GM18909 (cell line): ENCODE measurements around the gene ZNF574.
"Not testable (repeated sequence)": the region's sequence is repeated elsewhere in the genome, so short reads cannot be mapped to it uniquely, and the experiment has no call there.

Source experiments
- ATAC-seq: cut with Tn5 transposase; IDR thresholded peaks from one replicate; pipeline ENCODE4 v1.9.1; 2021; ENCODE audit warnings: mild to moderate bottlenecking; ENCODE audit not compliant: unreplicated experiment, poor library complexity

ZNF574 gene

DNA sequence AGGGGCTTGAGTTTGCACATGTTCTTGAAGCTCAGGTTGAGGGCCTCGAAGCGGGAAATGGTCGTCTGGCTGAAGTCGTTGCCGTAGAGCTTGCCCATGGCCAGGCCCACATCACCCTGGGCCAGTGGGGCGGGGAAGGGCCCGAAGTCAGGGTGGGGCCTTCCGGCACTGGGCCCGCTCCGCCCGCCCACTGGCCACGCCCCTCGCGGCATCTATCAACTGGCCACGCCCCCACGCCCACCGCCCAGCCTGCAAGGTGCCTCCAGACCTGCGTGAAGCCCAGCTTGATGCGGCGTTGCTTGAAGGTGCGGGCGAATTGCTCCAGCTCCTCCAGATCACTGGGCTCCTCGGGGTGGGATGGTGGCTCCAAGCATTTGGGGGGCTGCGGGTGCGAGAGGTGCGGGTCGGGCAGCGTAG is 19.9 kb downstream of the ZNF574 start:
- ATAC-seq, result no peak

DNA sequence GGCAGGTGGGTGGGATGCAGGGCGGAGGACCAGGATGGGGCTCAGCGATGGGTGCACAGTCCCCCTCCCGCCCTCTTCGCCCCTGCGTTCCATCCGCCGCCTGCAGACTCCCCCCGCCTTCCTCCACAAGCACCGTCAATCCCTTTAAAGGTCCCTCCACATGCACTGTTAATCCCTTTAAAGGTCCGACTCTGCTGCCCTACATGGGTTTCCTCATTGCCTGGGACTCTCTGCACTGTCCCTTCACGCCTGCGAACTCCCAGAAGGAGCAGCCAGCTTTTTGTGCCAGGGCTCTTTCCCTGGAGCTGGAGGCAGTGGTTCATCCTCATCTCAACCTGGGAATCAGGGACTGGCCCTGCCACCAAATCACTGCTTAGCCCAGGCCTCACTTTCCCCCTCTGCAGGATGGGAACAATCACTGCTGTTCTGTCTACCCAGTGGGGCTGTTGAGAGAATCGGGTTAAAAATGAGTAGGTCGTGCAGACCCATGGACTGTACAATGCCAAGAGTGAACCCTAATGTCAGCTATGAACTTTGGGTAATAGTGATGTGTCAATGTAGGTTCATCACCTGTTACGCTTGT is 20.4 kb downstream of the ZNF574 start:
- no peak for ATAC-seq

DNA sequence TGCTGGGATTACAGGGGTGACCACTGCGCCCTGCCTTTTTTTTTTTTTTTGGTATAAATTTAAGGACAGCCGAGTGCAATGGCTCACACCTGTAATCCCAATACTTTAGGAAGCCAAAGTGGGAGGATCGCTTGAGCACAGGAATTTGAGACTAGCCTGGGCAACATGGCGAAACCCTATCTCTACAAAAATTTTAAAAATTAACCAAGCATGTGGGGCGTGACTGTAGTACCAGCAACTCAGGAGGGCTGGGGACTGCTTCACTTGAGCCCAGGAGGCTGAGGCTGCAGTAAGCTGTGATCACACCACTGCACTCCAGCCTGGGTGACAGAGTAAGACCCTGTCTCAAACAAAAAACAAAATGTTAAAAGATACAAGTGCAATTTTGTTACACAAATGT is 21.5 kb downstream of the ZNF574 start:
- no peak for ATAC-seq

DNA sequence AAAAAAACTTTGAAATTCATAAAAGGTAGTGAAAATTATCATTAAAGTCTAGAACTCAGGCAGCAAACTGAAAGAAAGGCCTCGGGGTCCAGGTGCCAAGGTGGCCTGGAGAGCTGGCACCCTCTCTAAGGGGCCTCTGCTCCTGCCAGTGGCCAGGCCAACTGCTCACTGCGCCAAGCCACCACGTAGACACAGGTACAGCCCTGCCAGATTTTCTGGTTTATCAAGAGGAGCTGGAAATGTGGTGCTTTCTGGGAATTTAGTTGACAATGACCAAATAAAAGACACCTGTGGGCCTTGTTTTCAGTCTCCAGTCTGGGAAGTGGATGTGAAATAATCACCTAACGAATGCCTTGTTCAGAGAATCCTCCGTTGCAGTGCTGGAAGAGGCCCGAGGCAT is 22.8 kb downstream of the ZNF574 start:
- no peak for ATAC-seq

DNA sequence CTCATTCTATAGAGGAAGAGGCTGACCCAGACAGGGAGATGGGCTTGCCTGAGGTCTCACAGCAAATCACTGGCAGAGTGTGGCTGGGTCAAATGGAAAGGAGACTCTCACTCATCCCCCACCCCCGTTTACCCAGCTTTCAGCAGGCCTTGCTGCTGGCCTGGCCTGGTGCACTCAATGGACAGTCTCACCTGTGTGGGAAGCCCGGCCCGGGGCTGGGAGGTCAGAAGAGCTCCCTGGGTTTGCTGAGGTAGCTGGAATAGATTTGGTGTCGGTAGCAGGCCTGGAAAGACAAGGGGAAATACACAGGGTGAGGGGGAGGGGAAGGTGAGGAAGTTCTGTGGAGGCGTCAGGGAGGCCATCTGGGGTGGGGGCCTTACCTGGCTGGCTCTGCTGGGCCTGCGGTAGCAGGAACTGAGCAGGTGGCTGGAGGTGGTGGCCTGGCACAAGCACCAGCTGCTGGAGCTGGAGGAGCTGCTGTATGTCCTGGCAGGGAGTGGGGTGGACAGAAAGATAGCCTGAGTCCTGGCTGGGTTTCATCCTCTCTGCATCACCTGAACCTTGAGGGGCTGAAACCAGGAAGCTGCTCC is 23.5 kb downstream of the ZNF574 start:
- ATAC-seq, result no peak

DNA sequence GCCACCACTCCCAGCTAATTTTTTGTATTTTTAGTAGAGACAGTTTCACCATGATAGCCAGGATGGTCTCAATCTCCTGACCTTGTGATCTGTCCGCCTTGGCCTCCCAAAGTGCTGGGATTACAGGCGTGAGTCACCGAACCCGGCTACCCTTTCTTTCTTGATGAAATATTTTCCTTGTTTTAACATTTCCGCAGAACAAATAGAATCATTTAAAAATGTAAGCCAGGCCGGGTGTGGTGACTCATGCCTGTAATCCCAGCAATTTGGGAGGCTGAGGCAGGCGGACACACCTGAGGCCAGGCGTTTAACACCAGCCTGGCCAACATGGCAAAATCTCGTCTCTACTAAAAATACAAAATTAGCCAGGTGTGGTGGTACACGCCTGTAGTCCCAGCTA is 24.3 kb downstream of the ZNF574 start:
- not testable (repeated sequence) for ATAC-seq

DNA sequence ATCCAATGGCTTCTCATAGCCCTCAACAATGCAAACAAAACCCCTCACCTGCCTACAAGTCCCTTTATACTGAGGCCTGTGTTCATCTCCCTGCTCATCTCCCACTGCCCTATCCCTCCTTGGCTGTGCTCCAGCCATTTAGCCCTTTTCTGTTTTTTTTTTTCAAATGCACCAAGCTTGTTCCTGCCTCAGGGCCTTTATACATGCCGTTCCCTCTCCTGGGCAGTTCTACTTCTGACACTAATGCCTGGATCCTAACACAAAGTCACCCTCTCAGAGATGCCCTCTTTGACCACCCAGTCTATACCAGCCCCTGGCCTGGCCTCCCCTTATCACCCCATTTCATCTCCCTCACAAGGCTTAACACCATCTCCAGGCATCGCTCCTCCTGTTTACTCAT is 26.9 kb downstream of the ZNF574 start:
- no peak for ATAC-seq

DNA sequence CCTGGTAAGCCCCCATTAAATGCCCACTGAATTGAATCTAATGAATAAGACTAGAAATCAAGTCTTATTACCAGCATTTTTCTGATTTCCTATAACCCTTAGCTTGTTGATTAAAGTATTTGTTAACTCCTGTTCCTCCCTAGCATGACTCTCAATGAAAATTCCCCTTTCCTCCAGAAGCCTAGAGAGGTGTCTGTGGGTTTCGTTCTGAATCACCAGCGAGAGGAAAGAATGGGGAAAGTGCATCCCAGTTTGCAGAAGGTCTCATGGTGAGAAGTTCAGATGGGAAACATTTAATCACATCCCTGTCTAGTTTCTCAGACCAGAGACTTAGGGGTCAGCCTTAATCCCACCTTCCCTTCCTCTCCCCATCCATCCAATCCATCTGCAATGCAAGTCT is 29.4 kb downstream of the ZNF574 start:
- no peak for ATAC-seq

DNA sequence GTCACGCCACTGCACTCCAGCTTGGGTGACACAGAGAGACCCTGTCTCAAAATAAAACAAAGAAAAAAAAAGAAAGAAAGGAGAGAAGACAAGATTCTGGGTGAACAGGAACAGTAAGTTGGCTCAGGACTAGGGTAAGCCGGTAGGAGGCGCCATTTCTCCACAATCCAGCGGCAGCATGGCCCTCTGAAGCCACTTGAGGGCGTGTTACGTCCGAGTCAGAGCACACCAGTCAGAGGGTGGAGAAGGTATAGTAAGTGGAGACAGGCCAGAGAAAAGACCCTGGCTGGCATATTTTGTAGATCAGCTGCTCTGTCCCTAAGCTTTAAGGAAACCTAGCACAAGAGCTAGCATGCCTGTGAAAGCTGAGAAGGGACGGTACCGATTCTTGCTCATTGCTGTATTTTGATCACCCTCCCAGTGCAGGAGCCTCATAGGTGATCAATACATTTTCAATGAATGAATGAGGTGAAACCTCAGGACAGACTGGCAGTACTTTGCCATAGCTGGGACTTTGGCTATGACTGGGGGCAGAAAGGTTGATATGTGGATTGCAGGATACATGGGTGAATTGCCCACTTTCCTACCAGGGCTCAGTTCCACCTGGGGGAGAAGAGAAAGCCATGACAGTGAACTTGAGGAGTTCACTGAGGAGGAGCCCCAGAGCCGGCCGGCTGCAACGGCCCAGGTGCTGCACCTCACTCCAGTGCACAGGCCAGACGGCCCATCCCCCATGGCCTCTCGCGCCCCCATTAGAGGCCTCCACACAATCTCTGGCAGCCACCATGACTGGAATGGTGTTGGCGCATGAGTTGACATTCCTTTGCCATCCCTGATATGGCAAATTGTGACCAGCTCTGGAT is 32.8 kb downstream of the ZNF574 start:
- peak; percentile 60 for ATAC-seq

DNA sequence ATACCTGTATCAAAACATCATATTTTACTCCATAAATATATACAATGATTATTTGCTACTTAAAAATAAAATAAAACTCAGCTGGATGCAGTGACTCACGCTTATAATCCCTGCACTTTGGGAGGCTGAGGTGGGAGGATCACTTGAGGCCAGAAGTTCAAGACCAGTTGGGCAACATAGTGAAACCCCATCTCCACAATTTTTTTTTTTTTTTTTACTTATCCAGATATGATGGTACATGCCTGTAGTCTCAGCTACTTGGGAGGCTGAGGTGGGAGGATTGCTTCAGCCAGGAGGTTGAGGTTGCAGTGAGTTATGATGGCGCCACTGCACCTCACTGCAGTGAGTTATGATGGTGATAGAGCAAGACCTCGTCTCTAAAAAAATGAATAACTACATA is 33.9 kb downstream of the ZNF574 start:
- ATAC-seq, result no peak

DNA sequence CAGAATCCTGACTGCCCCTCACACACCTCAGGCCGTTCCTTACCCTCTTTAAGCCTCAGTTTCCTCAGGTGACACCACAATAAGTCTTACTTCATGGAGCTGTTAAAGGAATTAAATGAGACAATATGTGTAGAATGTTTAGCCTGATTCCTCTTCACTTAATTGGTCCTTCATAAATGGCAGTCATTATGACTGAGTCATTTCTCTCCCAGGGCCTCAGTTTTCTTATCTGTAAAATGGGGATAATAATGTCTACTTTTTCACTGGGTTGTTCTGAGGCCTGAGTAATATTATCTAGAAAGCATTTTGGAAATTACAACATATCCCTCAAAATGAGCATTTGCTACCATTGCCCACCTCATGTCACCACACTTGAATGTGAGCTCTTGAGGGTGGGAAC is 34.7 kb downstream of the ZNF574 start:
- no peak for ATAC-seq

DNA sequence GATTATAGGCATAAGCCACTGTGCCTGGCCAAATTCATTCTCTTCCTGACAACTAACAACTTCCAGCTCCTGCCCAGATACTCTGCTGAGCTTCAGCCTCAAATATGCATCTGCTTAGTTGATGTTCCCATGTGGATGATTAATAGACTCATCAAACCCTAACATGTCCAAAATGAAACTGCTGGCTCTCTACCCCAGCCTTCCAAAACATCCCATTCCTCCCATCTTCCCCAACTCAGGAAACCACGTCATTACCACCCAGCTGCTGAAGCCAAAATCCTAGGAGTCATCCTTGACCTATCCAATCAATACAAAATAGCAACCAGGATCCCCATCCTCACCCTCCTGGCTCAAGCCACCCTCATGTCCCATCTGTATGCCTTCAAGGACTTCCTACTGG is 35.4 kb downstream of the ZNF574 start:
- ATAC-seq, result no peak

DNA sequence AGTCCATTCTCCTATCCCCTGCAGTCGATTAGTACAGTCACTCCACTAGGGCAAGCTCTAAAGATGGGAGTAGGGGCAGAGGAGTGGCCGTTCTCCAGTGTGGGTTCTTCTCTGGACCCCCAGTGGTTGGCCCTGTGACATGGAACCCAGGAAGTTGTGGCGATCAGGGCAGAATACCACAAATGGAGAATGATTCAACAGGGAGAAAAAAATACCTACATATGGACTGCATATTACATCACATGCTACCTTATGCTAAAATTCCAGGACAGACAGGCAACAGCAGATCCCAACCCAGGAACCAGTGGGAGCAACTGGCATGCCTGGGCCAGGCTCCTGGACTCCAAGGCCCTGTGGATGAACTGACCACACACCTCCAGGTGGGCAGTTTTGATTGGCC is 35.8 kb downstream of the ZNF574 start:
- ATAC-seq, result no peak

DNA sequence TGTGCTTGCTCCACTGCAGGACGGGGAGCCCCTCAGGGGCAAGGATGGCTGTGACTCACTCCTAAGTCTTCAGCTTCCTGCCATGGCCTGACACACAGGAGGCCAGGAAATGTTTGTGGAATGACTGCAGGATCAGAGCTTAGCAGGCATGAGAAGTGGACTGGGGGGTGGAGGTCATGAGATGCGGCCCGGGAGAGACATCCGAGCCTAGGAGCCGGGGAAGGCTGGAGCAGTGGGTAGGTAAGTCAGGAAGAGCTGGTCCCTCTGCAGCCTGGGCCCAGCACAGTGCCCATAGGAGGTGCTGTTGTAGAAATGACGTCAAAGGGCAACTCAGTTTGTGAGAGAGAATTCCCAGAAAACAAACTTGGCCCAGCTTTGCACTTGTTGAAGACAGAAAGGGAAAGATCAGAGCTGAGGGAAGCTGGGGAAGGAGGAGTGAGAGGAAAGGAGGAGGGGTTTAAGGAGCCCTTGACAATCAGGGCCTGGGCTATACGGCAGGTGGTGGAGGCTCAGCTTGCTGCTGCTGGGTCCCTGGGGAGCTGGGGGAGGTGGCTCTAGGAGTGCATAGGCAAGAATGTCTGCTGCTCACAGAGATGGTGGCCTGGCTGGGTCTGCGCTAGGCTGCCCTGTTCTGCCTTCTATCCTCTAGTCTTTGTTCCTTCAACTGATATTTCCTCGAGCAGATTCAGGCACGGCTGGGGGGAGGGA is 37.8 kb downstream of the ZNF574 start:
- ATAC-seq, result peak; percentile 64

DNA sequence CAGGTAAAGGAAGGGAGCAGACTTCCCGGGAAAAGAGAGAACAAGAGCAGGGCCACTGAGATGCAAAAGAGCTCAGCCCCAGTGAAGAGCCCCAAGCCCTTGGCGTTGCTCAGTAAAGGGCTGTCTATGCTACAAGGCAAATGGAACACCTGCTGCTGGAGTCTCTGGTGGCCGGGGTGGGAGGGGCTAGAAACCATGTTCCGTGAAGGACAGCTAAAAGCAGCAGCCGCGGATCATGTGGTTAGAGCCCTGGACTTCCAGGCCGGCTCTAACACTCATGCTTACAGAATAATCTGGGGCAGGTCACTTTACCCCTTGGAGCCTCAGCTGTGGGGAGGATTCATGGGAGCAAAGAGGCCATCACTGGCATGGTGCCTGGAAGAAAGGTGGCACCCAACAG is 38.4 kb downstream of the ZNF574 start:
- ATAC-seq, result peak; percentile 71

DNA sequence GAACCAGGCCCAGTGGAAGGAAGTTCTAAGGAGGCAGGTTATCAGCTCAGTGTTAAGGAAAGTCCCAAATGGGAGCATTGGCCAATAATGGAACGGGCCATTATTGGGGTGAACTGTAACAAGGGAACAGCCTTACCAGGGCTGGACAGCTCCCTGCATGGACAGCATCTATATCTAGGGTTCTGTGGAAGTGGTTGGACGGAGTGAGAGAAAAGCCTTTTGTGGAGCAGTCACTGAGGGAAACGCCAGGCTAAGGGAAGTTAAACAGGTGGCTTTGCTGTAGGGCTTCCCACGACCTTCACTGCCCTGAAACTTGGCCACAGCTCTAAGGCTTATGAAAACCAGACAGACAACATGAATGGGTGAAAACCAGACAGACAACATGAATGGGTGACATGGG is 39.3 kb downstream of the ZNF574 start:
- no peak for ATAC-seq

DNA sequence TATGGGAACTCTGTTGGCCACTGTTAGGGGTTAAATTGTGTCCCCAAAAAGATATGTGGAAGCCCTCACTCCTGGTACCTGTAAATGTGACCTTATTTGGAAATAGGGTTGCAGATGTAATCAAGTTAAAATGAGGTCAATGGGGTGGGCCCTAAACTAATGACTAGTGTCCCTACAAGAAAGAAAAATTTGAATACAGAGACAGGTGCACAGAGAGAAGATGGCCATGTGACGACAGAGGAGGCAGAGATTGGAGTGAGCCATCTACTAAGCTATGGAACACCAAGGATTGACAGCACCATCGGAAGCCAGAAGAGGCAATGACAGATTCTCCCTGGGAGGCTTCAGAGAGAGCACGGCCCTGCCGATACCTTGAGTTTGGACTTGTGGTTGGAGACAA is 39.7 kb downstream of the ZNF574 start:
- no peak for ATAC-seq

DNA sequence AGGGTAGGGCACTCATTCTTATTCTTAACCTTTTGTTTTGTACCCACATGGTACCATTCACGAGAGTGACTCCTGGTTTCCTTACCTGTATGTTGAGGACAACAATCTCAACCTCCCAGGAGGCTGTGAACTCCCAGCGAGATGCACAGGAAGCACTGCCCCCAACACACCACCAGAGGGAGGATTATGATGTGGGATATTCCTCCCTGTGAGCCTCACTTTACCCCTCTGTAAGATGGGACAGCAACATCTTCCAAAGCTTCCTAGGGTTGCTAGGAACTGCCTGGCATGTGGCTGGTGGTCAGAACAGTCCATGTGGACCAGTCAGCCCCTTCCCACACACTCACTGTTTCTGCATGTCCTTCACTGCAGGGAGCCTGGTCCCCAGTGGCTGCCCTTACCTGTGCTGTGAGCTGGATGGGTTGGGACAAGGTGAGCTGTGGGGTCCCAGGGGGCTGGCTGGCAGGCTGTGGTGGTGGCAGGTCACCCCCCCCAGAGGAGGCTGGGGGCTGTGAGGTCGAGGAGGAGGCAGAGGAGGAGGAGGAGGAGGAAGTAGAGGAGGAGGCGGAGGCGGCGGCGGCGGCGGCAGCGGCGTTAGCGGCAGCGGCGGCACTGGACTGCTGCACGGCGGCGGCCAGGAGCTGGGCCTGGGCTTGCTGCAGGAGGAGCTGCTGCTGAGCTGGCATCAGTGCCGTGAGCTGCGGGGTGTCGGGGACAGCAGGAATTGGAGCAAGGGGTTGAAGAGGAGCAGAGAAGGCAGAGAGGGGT is 40.5 kb downstream of the ZNF574 start:
- no peak for ATAC-seq

DNA sequence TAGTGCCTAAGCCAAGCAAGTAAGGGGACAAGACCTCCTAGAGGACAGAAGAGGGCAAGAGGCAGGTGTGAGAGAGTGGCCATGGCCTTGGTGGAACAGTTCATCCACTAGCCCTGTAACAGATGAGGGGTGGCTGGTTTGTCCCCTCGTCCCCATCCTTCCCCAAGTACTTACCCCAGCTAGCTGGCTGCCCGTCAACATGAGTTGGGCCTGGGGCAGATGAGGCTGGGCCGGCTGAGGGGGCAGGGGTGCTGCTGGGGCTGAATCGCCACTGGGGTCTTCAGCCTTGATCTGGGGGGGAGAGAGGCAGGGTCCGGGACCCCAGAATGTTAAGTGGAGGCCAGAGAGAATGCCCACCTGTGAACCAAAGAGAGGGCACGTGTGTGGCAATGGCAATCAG is 41.1 kb downstream of the ZNF574 start:
- no peak for ATAC-seq

DNA sequence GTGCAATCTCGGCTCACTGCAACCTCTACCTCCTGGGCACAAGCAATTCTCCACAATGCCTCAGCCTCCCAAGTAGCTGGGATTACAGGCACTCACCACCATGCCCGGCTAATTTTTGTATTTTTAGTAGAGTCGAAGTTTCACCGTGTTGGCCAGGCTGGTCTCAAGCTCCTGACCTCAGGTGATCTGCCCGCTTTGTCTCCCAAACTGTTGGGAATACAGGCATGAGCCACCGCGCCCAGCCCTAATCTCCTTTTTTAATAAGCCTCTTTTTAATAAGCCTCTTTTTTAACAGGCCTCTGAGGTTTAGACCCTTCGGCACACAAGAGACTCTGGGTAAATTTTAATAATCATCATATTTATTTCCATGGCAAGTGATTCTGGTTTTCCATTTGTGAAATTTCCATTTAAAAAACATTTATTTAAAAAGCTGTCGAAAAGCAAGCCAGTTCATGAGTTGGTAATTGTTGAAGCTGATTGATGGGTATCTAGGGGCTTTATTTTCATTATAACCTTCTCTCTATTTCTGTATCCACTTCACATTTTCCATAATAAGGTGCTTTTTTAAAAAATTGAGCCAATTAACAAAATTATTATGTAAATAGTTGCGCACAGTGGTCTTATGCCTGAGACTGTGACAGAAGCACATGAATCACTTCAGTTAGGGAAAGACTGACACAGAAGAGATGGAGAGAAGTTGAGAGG is 44.5 kb downstream of the ZNF574 start:
- ATAC-seq, result no peak
